Activated naive CD4-positive, alpha-beta T cell treated with Interleukin-2 at 50 U/mL for 16 hours (primary cell): ENCODE data around the gene TBC1D8.

Source experiments
- DNase-seq: peaks from one replicate; pipeline ENCODE4 v3.0.0-alpha.2; 2020

TBC1D8 gene

DNA sequence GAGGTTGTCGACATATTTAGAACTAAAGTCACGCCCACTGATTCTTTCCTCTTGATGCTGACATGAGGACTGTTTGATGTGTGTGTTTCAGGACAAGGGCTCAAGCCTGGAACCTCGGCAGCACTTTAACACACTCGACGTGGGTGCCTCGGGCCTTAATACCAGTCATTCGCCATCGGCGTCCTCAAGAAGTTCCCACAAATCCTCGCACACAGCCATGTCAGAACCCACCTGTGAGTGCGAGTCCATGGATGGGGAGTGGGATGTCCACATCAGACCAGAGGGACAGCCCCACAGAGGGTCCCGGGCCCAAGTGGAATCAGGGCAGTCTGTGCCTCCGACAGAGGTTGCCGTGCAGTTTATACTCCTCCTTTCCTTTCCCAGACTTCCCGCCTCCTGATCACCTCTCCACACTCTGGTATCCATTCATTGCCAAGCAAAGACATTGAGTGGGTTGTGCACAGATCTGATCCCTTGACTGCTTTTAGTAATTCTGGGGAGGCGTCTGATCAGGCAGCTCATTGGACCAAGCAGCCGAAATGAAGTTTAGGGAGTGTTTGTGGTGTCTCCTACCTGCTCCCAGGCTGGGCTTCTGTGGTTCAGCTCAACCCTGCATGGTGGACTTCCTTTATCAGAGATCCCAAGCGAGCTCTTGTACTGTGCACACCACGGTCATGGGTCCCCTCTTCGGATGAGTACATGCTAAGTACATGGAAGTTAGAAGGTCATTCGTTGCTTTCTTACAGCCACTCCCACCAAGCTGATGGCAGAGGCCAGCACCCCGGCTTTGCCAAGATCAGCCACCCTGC is 176.3 kb downstream of the TBC1D8 start:
- no peak for DNase-seq

DNA sequence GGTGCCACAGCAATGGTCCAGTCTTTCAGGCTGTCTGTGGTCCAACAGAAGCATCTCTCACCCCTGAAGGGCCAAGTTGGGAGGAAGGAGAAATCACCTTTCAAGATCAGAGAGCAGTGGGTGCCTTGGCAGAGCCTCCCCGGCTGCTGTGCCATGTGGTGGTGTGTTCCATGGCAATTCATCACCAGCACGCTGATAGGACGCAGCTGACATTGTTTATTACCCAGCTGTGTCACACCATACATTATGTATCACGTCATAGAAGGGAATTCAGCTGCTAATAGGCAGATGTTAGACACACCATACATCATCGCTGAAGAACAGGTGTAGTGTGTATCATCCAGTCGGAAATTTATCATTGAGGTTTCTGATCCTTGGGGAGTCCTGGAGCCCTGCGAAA is 178.7 kb downstream of the TBC1D8 start:
- no peak for DNase-seq

DNA sequence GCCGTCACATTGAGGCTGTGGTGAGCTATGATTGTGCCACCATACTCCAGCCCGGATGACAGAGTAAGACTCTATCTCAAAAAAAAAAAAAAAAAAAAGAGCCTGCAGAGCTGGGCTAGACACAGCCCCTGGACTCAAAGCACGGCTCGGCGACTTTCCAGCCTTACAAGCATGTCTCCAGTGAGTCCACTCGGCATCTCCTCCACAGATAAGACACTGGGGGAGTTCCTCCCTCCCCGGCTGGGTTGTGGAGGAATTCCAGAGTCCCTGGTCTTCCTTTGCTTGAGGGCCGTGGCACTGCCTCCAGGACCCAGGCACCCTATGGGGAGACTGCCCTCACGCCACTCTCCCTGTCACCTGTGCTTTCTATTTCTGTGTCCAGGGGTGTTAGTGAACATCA is 180.0 kb downstream of the TBC1D8 start:
- DNase-seq = no peak

DNA sequence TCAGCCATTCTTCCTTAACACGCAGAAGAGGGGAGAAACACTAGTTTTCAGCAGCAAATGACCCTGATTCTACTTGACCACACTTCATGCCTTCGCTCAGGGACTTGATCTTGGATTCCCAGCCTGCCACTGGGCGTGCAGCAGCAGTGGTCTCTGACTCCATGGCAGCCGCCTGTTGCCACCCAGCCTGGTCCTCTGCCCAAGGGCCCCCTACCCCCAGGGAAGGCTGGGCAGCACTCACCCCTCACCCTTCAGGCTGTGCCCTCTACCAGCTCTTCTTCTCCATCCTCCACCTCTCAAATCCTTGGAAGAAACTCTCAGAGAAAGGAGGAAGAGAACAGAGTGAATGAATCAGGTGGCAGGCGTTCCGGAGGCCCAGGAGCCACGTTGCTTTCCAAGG is 181.2 kb downstream of the TBC1D8 start:
- DNase-seq = no peak

DNA sequence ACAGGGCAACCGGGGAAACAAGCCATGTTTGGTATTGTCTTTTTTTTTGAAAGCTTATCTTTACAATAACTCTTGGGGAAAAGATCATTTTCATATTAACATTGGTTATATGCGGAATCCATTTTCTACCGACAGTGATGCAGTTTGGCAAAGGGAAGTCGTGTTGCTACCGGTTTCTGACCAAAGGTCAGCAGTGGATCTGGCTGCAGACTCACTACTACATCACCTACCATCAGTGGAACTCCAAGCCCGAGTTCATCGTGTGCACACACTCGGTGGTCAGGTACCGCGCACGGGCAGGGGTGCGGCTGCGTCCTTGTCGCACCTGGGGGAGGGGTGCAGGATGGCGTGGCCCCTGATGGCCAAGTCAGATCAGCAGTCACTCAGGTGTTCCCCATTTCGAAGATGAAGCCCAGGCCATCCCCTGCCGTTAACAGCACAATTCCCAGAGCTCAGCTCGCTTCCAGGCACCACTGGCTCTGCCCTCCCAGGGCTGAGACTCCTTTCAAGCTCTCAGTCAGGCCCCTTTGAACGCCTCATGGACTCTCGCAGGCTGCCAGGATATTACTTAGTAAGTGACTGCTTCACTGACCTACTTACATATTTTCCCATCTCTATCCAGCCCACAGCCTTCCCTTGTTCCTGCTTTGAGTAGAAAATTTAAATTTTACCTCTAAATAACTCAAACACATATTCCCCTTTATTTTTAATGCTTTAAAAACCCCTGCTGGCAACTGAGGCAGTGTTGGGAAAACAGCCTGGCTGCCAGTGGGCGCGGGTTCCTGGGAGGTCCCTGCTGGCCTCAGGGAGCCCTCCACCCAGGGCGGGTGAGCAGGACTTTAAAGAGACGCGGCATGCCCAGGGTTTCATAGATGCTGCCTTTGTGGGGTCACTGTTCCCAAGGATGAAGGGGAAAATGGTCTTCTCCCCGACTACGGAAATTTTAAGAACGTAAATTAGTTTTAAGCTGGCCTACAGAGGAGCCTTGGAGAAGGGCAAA is 182.7 kb downstream of the TBC1D8 start:
- no peak for DNase-seq

DNA sequence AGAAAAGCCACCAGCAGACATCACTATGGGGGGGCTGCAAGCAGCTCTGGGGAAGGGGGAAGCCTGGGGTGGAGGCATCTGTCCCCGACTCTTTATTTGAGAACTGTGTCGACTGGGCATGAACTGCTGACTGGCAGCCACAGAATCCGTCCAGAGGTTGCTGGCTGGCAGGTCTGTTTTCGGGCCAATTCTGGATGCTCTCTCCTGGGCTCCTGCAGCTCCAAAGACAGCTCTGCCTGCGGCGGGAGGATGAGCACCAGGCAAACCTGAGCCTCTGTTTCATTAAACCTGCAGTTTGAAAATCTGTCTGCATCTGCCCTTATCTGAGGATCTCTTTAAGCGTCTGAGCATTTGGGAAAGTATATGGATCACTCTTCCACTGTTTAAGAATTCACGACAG is 183.5 kb downstream of the TBC1D8 start:
- no peak for DNase-seq

DNA sequence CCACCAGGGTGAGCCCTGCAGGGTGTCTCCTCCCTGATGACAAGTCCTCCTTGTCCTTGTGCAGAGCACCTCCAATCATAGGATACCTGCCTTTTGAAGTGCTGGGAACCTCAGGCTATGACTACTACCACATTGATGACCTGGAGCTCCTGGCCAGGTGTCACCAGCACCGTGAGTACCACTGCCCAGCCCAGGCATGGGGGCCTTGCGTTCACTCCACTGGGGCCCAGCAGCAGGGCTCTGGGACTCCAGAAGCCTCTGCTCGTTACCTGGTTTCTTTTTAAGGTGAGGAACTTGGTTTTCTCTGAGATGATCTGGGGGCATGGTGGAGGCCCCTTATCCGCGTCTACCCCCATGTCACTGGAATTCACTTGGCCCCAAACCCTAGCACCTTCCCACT is 185.6 kb downstream of the TBC1D8 start:
- no peak for DNase-seq

DNA sequence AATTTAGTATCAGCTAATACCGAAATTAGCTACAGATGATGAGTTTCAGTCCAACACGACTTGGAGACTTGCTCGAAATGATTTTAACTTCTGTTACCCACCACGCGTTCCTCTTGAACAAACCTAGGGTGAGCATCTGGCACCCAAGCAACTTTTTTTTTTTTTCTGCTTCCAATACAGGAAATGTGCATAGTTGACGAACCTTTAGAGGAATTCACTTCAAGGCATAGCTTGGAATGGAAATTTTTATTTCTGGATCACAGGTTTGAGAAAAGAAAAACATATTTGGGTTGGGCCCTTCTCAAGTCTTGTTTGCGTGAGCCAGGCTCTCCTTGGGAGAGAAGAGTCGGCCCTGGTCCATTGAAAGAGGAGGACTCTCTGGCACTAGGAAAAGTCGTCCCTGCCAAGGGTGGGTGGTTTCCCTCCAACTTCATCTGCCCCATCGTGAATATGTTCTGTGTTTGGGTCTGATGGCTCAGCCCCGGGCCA is 186.5 kb downstream of the TBC1D8 start:
- no peak for DNase-seq

DNA sequence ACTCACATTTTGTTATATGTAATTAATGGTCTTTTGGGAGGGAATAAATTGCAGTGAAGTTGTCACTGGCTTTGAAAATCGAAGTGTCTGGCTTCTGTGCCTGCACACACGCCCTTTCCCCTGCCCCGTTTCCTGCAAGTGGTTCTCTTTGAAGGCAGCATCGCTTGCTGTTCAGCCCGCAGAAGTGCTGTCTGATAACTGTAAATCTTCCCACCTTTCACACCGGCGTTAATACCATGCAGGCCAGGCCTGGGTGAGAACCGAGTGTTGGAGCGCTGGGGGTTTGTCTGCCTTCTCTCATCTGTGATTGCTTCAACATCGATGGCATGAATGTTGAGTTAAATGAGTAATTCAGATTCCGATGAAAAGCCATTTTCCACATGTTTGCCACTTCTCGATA is 187.0 kb downstream of the TBC1D8 start:
- DNase-seq = no peak

DNA sequence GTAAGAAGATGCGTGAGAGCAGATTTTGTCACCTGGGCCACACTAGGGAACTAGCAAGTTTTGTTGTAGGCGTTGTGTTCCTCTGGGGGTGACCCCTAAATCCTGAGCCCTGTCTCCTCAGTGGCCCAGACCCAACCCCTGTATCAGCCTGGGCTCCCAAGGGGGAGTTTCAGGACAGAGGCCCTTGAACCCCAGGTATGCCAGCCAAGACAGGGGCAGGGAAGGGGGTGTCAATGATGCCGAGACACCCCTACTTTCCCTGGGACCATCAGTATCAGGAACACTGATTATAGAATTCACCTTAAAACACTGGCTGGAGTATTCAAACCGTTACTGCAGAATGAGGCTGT is 188.2 kb downstream of the TBC1D8 start:
- DNase-seq = no peak

DNA sequence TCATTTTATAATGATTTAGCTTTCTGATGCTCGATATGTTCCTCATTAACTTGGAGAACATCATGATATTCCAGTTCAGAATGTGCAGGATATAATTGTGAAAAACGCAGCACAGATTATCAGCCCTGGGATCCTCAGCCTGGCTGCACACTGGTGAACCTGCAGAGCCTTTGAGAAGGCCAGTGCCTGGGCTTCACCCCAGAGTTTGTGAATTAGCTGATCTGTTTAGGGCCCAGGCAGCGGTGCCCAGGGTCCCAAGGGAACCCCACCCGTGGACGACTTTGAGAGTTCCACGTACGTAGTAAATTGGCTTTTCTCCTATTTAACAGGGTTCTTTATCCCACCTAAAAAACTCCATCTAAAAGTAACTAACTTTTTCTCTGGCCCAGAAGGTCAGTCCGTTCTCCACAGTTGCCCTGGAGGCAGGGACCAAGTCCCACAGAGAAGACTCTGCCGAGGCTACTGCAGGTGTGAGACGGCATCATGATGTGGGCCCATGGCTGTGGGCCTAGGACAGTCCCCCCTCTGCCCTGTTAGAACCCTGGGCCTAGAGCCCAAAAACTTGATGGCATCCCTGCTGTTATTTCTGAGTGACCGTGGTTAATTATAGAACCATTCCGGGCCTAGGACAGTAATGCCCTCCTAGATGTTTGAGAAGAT is 188.7 kb downstream of the TBC1D8 start:
- no peak for DNase-seq

DNA sequence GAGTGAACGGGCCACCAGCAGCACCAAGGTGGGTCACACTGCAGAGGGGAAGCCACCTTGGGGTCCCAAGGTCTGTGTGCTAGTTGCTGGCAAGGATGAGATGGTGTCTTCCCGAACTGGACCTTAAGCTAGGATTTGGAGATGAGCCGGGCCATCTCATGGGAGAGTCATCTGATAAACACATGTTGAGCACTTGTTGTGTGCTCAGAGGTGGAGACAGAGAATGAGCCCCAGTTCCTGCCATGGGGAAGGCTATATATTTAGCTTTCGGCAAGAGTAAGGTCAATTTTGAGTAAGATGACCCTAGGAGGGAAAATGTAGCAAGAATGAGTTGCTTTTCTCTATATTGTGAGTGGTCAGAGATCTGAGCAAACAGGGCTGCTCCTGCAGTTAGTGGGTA is 190.5 kb downstream of the TBC1D8 start:
- DNase-seq = no peak

DNA sequence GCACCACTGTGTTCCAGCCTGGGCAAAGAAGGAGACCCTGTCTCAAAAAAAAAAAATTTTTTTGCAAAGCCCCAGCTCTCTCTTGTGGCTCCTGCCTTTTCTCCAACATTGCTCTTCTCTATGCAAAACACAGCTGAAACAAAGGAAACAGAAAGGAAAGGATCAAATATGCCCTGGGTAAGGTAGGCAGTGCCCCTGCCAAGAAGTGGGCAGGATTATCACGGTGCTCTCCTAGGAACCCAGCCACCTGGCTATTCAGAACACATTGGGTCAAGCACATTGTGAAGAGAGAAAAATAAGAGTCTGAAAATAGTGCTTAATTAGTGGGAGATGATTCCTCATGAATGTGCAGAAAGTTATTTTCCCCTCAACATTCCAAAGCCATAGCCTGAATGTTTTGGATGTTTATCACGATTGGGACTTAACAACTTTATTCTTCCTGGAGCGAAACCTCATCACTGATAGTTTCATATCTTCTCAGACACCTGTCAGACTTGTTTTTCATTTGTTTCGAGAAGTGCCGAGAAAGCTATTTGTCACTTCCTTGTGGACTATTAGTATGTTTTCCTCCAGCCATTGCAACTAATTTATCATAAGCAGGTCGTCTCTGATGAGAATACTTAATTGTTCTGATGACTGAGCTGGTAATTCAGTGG is 191.8 kb downstream of the TBC1D8 start:
- DNase-seq = no peak

DNA sequence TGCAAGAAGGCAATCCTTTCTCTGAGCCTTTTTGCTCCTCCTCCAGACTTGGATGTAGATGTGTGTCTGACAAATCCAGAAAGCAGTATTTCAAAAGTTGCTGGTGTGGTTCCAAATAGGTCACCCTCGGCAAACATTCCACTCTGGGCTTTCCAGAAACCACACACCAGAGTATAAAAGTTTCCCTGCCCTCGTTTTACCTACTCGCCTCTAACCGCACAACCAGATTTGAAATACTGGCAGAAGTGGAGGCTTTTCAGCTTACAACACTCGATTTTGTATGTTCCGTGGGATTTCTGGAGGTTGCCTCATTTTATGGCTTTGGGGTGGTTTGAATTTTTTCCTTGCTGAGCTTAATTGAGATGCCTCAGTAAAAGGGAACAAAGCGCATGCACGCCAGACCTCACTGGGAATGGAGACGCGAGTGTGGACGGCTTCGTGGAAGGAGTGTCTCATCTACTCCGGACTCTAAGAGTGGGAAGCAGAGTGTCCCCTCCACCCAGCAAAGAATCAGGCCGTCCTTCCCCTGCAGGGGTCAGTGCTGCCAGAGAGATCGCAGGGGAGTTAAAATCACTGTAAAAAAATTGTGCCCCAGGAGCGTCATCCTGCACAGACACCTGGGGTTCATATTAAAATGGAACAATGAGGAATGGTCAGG is 193.1 kb downstream of the TBC1D8 start:
- no peak for DNase-seq
